Keratinocyte (primary cell): Measurements from ENCODE around the gene KAT7. TPM values are rescaled to one million over a fixed set of nuclear protein-coding genes. Genes with fewer than 3 reads are reported as not detected.

Experiments
- DNase-seq: peaks from one replicate; pipeline ENCODE4 v3.0.0-alpha.2; 2011; ENCODE audit warnings: low read depth, missing footprints, low spot score
- FAIRE-seq: peaks from 2 replicates; lab custom pipeline; 2011; peaks lifted over from hg19 to GRCh38; lab: Jason Lieb, UNC
- H2AFZ ChIP-seq: 2 replicates; pipeline ENCODE4 v1.6.0; 2012; ENCODE audit warnings: low read length, control low read depth, inconsistent platforms; ENCODE audit not compliant: control insufficient read depth
- H3K27ac ChIP-seq: 2 replicates; pipeline ENCODE4 v1.5.1; 2011; ENCODE audit warnings: low read length; ENCODE audit not compliant: control insufficient read depth, insufficient read depth
- H3K27me3 ChIP-seq: 3 replicates; pipeline ENCODE4 v1.6.0; 2011; ENCODE audit warnings: low read length; ENCODE audit not compliant: control insufficient read depth, insufficient read depth; ENCODE audit errors: extremely low read depth
- H3K36me3 ChIP-seq, 2 experiments: 2 replicates in 1 of 2; 3 replicates in 1 of 2; pipeline ENCODE4 v1.5.1; 2011; ENCODE audit warnings: low read length in 2 of 2, mild to moderate bottlenecking in 1 of 2; ENCODE audit not compliant: control insufficient read depth in 2 of 2, insufficient read depth in 2 of 2; ENCODE audit errors: extremely low read depth in 1 of 2
- H3K4me1 ChIP-seq: 3 replicates; pipeline ENCODE4 v1.5.1; 2011; ENCODE audit warnings: low read length; ENCODE audit not compliant: control insufficient read depth, insufficient read depth; ENCODE audit errors: extremely low read depth
- H3K4me2 ChIP-seq: 3 replicates; pipeline ENCODE4 v1.6.0; 2011; ENCODE audit warnings: low read depth, low read length; ENCODE audit not compliant: control insufficient read depth, insufficient read depth; ENCODE audit errors: extremely low read depth
- H3K4me3 ChIP-seq, 3 experiments: fragments of 200-600 bp in 1 of 3; sonication (generic) in 1 of 3; 2 replicates in 2 of 3; 3 replicates in 1 of 3; pipeline ENCODE4 v1.5.1; 2011 to 2016; ENCODE audit warnings: low read length in 3 of 3, mild to moderate bottlenecking in 3 of 3, control low read depth in 2 of 3, inconsistent platforms in 1 of 3, low read depth in 1 of 3, mixed read lengths in 1 of 3, mixed run types in 1 of 3, moderate library complexity in 1 of 3; ENCODE audit not compliant: control insufficient read depth in 2 of 3, insufficient read depth in 2 of 3; ENCODE audit errors: extremely low read depth in 1 of 3
- H3K79me2 ChIP-seq: 2 replicates; pipeline ENCODE4 v1.6.0; 2012; ENCODE audit warnings: low read length; ENCODE audit not compliant: control insufficient read depth, insufficient read depth
- H3K9ac ChIP-seq: 3 replicates; pipeline ENCODE4 v1.6.0; 2011; ENCODE audit warnings: low read length; ENCODE audit not compliant: control insufficient read depth, insufficient read depth; ENCODE audit errors: extremely low read depth
- H3K9me1 ChIP-seq: 3 replicates; pipeline ENCODE4 v1.6.0; 2011; ENCODE audit warnings: low read length; ENCODE audit not compliant: control insufficient read depth, insufficient read depth; ENCODE audit errors: extremely low read depth
- H3K9me3 ChIP-seq: 2 replicates; pipeline ENCODE4 v1.5.1; 2012; ENCODE audit warnings: low read depth, low read length; ENCODE audit not compliant: control insufficient read depth
- H4K20me1 ChIP-seq: 3 replicates; pipeline ENCODE4 v1.6.0; 2011; ENCODE audit warnings: low read length; ENCODE audit not compliant: control insufficient read depth, insufficient read depth; ENCODE audit errors: extremely low read depth
- EZH2 ChIP-seq: IDR thresholded peaks from one replicate; pipeline ENCODE4 v1.6.1; 2012; ENCODE audit warnings: inconsistent platforms, mild to moderate bottlenecking, low read length, moderate library complexity
- dilution Hi-C: fragments of 300-500 bp; cut with MboI; formaldehyde crosslinking; loops from one replicate; pipeline ENCODE4 v1.7.0; 2020; ENCODE audit warnings: low sequenced_read_pairs; ENCODE audit not compliant: extremely low pct_ligation_motif_present
- polyA plus RNA-seq, 5 experiments: library from polyadenylated mRNA; depleted of rRNA in 3 of 5; stranded (reverse) in 3 of 5; stranded (forward) in 1 of 5; unstranded in 1 of 5; fragments of >200 nt; gene quantifications; 1 replicate in 1 of 5; 2 replicates in 3 of 5; 3 replicates in 1 of 5; pipeline versions ENCODE4 v1.2.1 to v1.2.3, GENCODE V29; 2011 to 2012; ENCODE audit warnings: missing spikeins in 2 of 5, low read depth in 1 of 5, low replicate concordance in 1 of 5
- TF ChIP-seq, protein P1 (sequence below), 3 experiments: IDR thresholded peaks in 1 of 3; conservative IDR thresholded peaks in 1 of 3; optimal IDR thresholded peaks in 1 of 3; 2 replicates in 2 of 3; 3 replicates in 1 of 3; pipeline versions ENCODE3 to v1.5.1; 2011; ENCODE audit warnings: low read length in 3 of 3, mild to moderate bottlenecking in 3 of 3, moderate library complexity in 2 of 3, control low read depth in 1 of 3, inconsistent platforms in 1 of 3; ENCODE audit not compliant: insufficient read depth in 2 of 3; ENCODE audit errors: extremely low read depth in 1 of 3

Gene KAT7
- polyA plus RNA-seq, 1 donor (not counting 4 experiments of a cell fraction or from before 2014, with no cell fraction given), result 19.7 TPM

DNA sequence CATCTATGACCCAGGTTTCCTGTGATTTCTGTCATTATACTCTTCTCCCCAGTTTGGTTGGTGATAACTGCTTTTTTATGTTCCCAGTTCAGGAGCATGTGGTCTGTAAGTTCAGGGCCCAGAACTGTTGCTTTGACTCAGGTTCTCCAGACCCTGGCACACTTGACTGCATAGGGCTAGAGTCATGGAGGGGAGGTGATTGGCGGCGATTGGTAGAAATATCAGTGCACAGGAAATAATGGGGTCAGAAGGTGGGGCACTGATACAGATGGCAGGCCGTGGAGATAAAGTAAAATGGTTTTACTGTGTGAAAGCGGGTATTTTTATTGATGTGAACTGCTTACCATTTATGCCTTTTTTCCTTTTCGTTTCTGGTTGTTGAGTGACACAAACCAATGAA lies 30.7 kb downstream of the KAT7 start:
- no peak overlapping the region for H3K4me2 ChIP-seq
- no peaks in the 10 kb centered on the region for H3K27me3 ChIP-seq
- H3K9me3 ChIP-seq, result no peaks in the 10 kb centered on the region
- H4K20me1 ChIP-seq, result no peaks in the 10 kb centered on the region
- no peak for FAIRE-seq
- H3K4me3 ChIP-seq, result no peak overlapping the region
- no peak overlapping the region for H3K9ac ChIP-seq
- TF ChIP-seq, protein P1, sequence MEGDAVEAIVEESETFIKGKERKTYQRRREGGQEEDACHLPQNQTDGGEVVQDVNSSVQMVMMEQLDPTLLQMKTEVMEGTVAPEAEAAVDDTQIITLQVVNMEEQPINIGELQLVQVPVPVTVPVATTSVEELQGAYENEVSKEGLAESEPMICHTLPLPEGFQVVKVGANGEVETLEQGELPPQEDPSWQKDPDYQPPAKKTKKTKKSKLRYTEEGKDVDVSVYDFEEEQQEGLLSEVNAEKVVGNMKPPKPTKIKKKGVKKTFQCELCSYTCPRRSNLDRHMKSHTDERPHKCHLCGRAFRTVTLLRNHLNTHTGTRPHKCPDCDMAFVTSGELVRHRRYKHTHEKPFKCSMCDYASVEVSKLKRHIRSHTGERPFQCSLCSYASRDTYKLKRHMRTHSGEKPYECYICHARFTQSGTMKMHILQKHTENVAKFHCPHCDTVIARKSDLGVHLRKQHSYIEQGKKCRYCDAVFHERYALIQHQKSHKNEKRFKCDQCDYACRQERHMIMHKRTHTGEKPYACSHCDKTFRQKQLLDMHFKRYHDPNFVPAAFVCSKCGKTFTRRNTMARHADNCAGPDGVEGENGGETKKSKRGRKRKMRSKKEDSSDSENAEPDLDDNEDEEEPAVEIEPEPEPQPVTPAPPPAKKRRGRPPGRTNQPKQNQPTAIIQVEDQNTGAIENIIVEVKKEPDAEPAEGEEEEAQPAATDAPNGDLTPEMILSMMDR (optimal IDR thresholded peaks at IDR 0.05 in 1 of 3, IDR thresholded peaks at IDR 0.05 in 1 of 3, conservative IDR thresholded peaks at IDR 0.05 in 1 of 3; ENCODE audit: extremely low read depth in 1 of 3, insufficient read depth in 2 of 3, low read length in 3 of 3), result no peak
- no peak for TF ChIP-seq EZH2
- peaks cover 16 to 42% of the 10 kb centered on the region in 2 experiments for H3K36me3 ChIP-seq
- no peak overlapping the region for H2AFZ ChIP-seq
- dilution Hi-C loops, result no loop called here
- DNase-seq, result no peak
- H3K4me1 ChIP-seq, result peaks cover 18% of the 10 kb centered on the region
- no peak overlapping the region for H3K27ac ChIP-seq
- H3K79me2 ChIP-seq, result no peaks in the 10 kb centered on the region
- no peaks in the 10 kb centered on the region for H3K9me1 ChIP-seq

DNA sequence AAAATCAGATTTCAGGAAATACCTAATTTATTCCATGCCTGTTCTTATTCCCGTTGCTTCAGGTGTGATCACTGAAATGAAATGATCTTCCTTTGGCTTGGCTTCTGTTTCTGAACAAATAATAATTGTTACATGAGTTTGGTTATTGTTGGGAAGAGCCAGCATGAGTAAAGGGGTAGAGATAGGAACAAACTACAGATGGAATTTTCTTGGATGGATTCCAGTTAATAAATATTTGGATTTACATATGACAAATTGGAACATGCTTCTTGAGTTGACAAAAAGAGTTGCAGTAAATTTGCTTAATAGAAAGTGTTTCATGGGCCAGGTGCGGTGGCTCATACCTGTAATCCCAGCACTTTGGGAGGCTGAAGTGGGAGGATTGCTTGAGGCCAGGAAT lies 31.2 kb downstream of the KAT7 start:
- Histone ChIP-seq H3K4me3 (no peak overlapping the region), H3K4me1 (peaks cover 18% of the 10 kb centered on the region), H4K20me1 (no peaks in the 10 kb centered on the region), H3K9me3 (no peaks in the 10 kb centered on the region), H3K27me3 (no peaks in the 10 kb centered on the region), H3K27ac (no peak overlapping the region), H3K36me3 (peaks cover 16 to 40% of the 10 kb centered on the region in 2 experiments), H3K79me2 (no peaks in the 10 kb centered on the region), H3K9ac (no peak overlapping the region), H3K9me1 (no peaks in the 10 kb centered on the region), H2AFZ (no peak overlapping the region), H3K4me2 (no peak overlapping the region)
- no peak for TF ChIP-seq EZH2
- TF ChIP-seq, protein P1 (optimal IDR thresholded peaks at IDR 0.05 in 1 of 3, IDR thresholded peaks at IDR 0.05 in 1 of 3, conservative IDR thresholded peaks at IDR 0.05 in 1 of 3; ENCODE audit: extremely low read depth in 1 of 3, insufficient read depth in 2 of 3, low read length in 3 of 3), result no peak
- dilution Hi-C loops, result no loop called here
- no peak for DNase-seq
- no peak for FAIRE-seq
